ENCODE measurements around the gene GUCA2B.
A peak's percentile ranks its signal among the peaks of the same experiment; 100 is the strongest.

The GUCA2B gene

GRCh38 chr1:42141978-42142377 lies 11.2 kb upstream of the GUCA2B start:
- H3K4me1 ChIP-seq (ENCODE audit: insufficient read depth, low read length, poor library complexity, severe bottlenecking) = peaks cover 14% of the 10 kb centered on the region
- no peaks in the 10 kb centered on the region for H4K20me1 ChIP-seq (ENCODE audit: insufficient read depth, low read length, poor library complexity, severe bottlenecking)
- no peaks in the 10 kb centered on the region for H3K27me3 ChIP-seq (ENCODE audit: insufficient read depth, low read length, poor library complexity, severe bottlenecking)
- H3K9me3 ChIP-seq (ENCODE audit: insufficient read depth, low read depth, low read length) = no peaks in the 10 kb centered on the region
- no peaks in the 10 kb centered on the region for H3F3A ChIP-seq (ENCODE audit: low read depth)
- no peaks in the 10 kb centered on the region for H3K9me2 ChIP-seq (replicated peaks; ENCODE audit: low read depth, low read length)
- H3K36me3 ChIP-seq (ENCODE audit: insufficient read depth, low read length) = no peaks in the 10 kb centered on the region
- no peak overlapping the region for H3K4me3 ChIP-seq (ENCODE audit: low read length, poor library complexity, severe bottlenecking)
- no peak for TF ChIP-seq EZH2phosphoT487 (IDR thresholded peaks at IDR 0.05; ENCODE audit: borderline replicate concordance)
- TF ChIP-seq, protein P1, sequence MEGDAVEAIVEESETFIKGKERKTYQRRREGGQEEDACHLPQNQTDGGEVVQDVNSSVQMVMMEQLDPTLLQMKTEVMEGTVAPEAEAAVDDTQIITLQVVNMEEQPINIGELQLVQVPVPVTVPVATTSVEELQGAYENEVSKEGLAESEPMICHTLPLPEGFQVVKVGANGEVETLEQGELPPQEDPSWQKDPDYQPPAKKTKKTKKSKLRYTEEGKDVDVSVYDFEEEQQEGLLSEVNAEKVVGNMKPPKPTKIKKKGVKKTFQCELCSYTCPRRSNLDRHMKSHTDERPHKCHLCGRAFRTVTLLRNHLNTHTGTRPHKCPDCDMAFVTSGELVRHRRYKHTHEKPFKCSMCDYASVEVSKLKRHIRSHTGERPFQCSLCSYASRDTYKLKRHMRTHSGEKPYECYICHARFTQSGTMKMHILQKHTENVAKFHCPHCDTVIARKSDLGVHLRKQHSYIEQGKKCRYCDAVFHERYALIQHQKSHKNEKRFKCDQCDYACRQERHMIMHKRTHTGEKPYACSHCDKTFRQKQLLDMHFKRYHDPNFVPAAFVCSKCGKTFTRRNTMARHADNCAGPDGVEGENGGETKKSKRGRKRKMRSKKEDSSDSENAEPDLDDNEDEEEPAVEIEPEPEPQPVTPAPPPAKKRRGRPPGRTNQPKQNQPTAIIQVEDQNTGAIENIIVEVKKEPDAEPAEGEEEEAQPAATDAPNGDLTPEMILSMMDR (conservative IDR thresholded peaks at IDR 0.05; ENCODE audit: low read length) = no peak
- H3K4me2 ChIP-seq (ENCODE audit: low read depth, low read length, poor library complexity, severe bottlenecking) = no peak overlapping the region
- no peak overlapping the region for H2AFZ ChIP-seq (ENCODE audit: low read length)
- no peaks in the 10 kb centered on the region for H3K79me2 ChIP-seq (ENCODE audit: insufficient read depth, low read length)
- H3K9ac ChIP-seq (ENCODE audit: low read depth, low read length, poor library complexity, severe bottlenecking) = no peak overlapping the region

DNA sequence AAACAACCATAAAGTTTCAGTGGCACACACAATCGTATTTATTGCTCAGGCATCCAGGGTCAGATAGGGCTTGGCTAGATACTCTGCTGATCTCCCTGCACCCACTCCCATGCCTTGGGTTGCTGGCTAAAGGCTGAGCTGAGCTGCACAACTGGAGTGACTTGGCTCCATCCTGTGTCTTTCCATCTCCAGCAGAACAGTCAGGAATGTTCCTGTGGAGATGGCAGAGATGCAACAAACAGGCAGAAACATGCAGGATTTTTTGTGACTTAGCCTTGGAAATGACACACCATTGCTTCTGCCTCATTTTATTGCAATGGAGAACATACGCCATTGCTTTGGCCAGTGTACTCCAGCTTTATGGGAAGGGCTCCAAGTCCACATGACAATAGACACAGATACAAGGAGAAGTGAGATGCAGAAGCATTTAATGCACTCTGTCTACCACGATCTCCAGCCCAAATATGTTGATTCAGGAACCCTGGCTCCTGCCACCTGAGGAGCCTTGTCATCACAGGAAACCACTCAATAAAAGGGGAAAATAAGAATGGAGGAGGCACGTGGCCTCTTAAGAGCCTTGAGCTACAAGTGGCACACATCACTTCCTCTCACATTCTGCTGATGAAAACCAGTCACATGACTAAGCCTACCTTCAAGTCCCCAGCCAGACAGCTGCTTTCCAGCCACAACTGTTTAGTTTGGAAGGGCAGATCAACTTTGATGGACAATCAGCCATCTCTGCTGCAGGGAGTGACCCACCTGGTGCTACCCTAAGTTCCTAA lies 10.1 kb upstream of the GUCA2B start:
- Histone ChIP-seq H2AFZ (ENCODE audit: low read length) (peak overlapping the region; percentile 87), H3K4me2 (ENCODE audit: low read depth, low read length, poor library complexity, severe bottlenecking) (peak overlapping the region; percentile 35)

DNA sequence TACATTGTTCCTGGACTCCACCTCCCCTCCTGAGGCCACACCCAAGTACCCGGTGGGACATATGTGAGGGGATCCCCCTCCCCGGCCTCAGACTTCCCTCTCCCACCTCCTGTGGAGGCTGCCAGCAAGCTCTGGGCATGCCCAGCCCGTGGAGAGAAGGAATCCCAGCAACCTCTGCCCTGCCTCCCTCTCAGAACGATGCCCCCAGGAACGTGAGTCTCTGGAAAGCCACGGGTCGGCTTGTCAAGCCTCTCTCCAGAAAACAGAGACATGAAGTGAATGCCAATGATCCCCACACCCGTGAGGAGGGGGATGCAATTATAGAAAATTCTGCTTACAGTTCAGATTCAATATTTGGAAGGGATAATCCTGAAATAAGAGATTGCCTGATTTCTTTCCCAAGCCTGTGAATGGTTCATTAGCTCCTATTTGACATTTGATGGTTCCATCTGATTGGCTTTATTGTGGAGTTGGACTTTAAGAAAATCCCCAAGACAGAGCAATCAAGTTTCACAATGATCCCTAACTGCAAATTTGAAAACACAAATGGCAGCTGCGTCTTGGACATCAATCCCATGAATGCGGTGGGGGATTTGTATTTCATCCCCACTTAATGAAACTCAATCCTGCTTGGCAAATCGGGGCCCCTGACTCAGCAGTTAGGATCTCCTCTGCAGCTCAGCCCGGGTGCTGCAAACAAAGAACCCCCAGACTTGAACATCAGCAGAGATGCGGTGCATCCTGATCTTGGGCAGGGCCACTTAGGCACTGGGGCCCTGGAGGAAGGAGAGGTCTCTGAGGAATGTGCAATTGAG lies 9.1 kb upstream of the GUCA2B start:
- Histone ChIP-seq H3K27me3 (ENCODE audit: insufficient read depth, low read length, poor library complexity, severe bottlenecking) (no peaks in the 10 kb centered on the region), H3K9me3 (ENCODE audit: insufficient read depth, low read depth, low read length) (no peaks in the 10 kb centered on the region), H3K9me2 (replicated peaks; ENCODE audit: low read depth, low read length) (no peaks in the 10 kb centered on the region), H3K4me3 (ENCODE audit: low read length, poor library complexity, severe bottlenecking) (no peak overlapping the region), H3K79me2 (ENCODE audit: insufficient read depth, low read length) (no peaks in the 10 kb centered on the region), H3F3A (ENCODE audit: low read depth) (no peaks in the 10 kb centered on the region), H3K4me1 (ENCODE audit: insufficient read depth, low read length, poor library complexity, severe bottlenecking) (peaks cover 14% of the 10 kb centered on the region), H4K20me1 (ENCODE audit: insufficient read depth, low read length, poor library complexity, severe bottlenecking) (no peaks in the 10 kb centered on the region), H3K4me2 (ENCODE audit: low read depth, low read length, poor library complexity, severe bottlenecking) (no peak overlapping the region), H2AFZ (ENCODE audit: low read length) (no peak overlapping the region), H3K36me3 (ENCODE audit: insufficient read depth, low read length) (no peaks in the 10 kb centered on the region), H3K9ac (ENCODE audit: low read depth, low read length, poor library complexity, severe bottlenecking) (no peak overlapping the region)
- no peak for TF ChIP-seq EZH2phosphoT487 (IDR thresholded peaks at IDR 0.05; ENCODE audit: borderline replicate concordance)
- TF ChIP-seq, protein P1 (conservative IDR thresholded peaks at IDR 0.05; ENCODE audit: low read length) = no peak

More for the DNA sequence above, 10.1 kb upstream of the GUCA2B start:
- H3K27me3 ChIP-seq (ENCODE audit: insufficient read depth, low read length, poor library complexity, severe bottlenecking) = no peaks in the 10 kb centered on the region
- no peaks in the 10 kb centered on the region for H3K9me2 ChIP-seq (replicated peaks; ENCODE audit: low read depth, low read length)
- peaks cover 14% of the 10 kb centered on the region for H3K4me1 ChIP-seq (ENCODE audit: insufficient read depth, low read length, poor library complexity, severe bottlenecking)
- no peak overlapping the region for H3K9ac ChIP-seq (ENCODE audit: low read depth, low read length, poor library complexity, severe bottlenecking)
- no peaks in the 10 kb centered on the region for H3K9me3 ChIP-seq (ENCODE audit: insufficient read depth, low read depth, low read length)
- no peak overlapping the region for H3K4me3 ChIP-seq (ENCODE audit: low read length, poor library complexity, severe bottlenecking)
- H4K20me1 ChIP-seq (ENCODE audit: insufficient read depth, low read length, poor library complexity, severe bottlenecking) = no peaks in the 10 kb centered on the region
- H3K79me2 ChIP-seq (ENCODE audit: insufficient read depth, low read length) = no peaks in the 10 kb centered on the region
- H3K36me3 ChIP-seq (ENCODE audit: insufficient read depth, low read length) = no peaks in the 10 kb centered on the region
- TF ChIP-seq, protein P1 (conservative IDR thresholded peaks at IDR 0.05; ENCODE audit: low read length) = no peak
- no peak for TF ChIP-seq EZH2phosphoT487 (IDR thresholded peaks at IDR 0.05; ENCODE audit: borderline replicate concordance)
- no peaks in the 10 kb centered on the region for H3F3A ChIP-seq (ENCODE audit: low read depth)

All from Loucy (cell line).